ENCODE measurements around the gene PLXNA4. TPM values are rescaled to one million over a fixed set of nuclear protein-coding genes. Genes with fewer than 3 reads are reported as not detected.

PLXNA4 gene
- total RNA-seq, 1 experiment from 2014 or later = not detected

- intact Hi-C loops (cut with micrococcal nuclease) = no loop called here
- Histone ChIP-seq H3K27ac (ENCODE audit: low read depth, low read length) (no peak overlapping the region), H3K36me3 (ENCODE audit: control insufficient read depth in 1 of 2, insufficient read depth in 2 of 2, low read length in 2 of 2) (no peaks in the 10 kb centered on the region), H3K4me3 (replicated peaks in 1 of 2; ENCODE audit: low read depth in 1 of 2, low read length in 2 of 2) (no peak overlapping the region), H3K27me3 (ENCODE audit: insufficient read depth, low read length) (peaks cover 34% of the 10 kb centered on the region), H3K9me3 (ENCODE audit: control insufficient read depth in 1 of 2, insufficient read depth in 1 of 2, low read depth in 1 of 2, low read length in 2 of 2) (no peaks in the 10 kb centered on the region), H3K4me2 (ENCODE audit: low read length) (no peak overlapping the region), H3K79me2 (ENCODE audit: insufficient read depth, low read length) (no peaks in the 10 kb centered on the region), H4K20me1 (ENCODE audit: insufficient read depth) (no peaks in the 10 kb centered on the region), H3K4me1 (ENCODE audit: control insufficient read depth in 1 of 2, insufficient read depth in 2 of 2, low read length in 2 of 2) (no peaks in the 10 kb centered on the region), H2AFZ (ENCODE audit: low read depth, low read length, poor library complexity, severe bottlenecking) (no peak overlapping the region), H3K9me2 (ENCODE audit: insufficient read depth) (no peaks in the 10 kb centered on the region), H3K9ac (ENCODE audit: low read length) (no peak overlapping the region)
- ChIA-PET POLR2A (no interaction called here), RAD21 (ENCODE audit: low non-redundant PET in 1 of 2, low total read pairs in 2 of 2, uncharacterized antibody in 2 of 2, unreplicated experiment in 2 of 2) (no interaction called here), CTCF (no interaction called here)
- no peak for ATAC-seq
- DNase-seq (ENCODE audit: low read depth, low spot score) = no peak
- BruUV-seq (replicated peaks) = no TSS peak
- TF ChIP-seq EZH2phosphoT487 (IDR thresholded peaks at IDR 0.05; ENCODE audit: borderline replicate concordance) = no peak
These were observed 31.4 kb upstream of the PLXNA4 start for GRCh38 chr7:132607656-132608055.

GRCh38 chr7:132604121-132604520, 27.9 kb upstream of the PLXNA4 start:
- H3K27ac ChIP-seq (ENCODE audit: low read depth, low read length) = no peak overlapping the region
- H3K36me3 ChIP-seq (ENCODE audit: control insufficient read depth in 1 of 2, insufficient read depth in 2 of 2, low read length in 2 of 2) = no peaks in the 10 kb centered on the region
- no peaks in the 10 kb centered on the region for H4K20me1 ChIP-seq (ENCODE audit: insufficient read depth)
- ChIA-PET CTCF (no interaction called here), RAD21 (ENCODE audit: low non-redundant PET in 1 of 2, low total read pairs in 2 of 2, uncharacterized antibody in 2 of 2, unreplicated experiment in 2 of 2) (no interaction called here), POLR2A (no interaction called here)
- no peak overlapping the region for H3K4me2 ChIP-seq (ENCODE audit: low read length)
- no peaks in the 10 kb centered on the region for H3K4me1 ChIP-seq (ENCODE audit: control insufficient read depth in 1 of 2, insufficient read depth in 2 of 2, low read length in 2 of 2)
- no peak overlapping the region for H3K4me3 ChIP-seq (replicated peaks in 1 of 2; ENCODE audit: low read depth in 1 of 2, low read length in 2 of 2)
- no peaks in the 10 kb centered on the region for H3K79me2 ChIP-seq (ENCODE audit: insufficient read depth, low read length)
- H3K9me2 ChIP-seq (ENCODE audit: insufficient read depth) = no peaks in the 10 kb centered on the region
- H3K9me3 ChIP-seq (ENCODE audit: control insufficient read depth in 1 of 2, insufficient read depth in 1 of 2, low read depth in 1 of 2, low read length in 2 of 2) = no peaks in the 10 kb centered on the region
- no peak overlapping the region for H3K9ac ChIP-seq (ENCODE audit: low read length)
- no peak overlapping the region for H2AFZ ChIP-seq (ENCODE audit: low read depth, low read length, poor library complexity, severe bottlenecking)
- peaks cover 48% of the 10 kb centered on the region for H3K27me3 ChIP-seq (ENCODE audit: insufficient read depth, low read length)
- DNase-seq (ENCODE audit: low read depth, low spot score) = no peak
- no TSS peak for BruUV-seq (replicated peaks)
- intact Hi-C loops (cut with micrococcal nuclease) = no loop called here
- ATAC-seq = no peak
- TF ChIP-seq REST (IDR thresholded peaks at IDR 0.05; ENCODE audit: low read depth) = no peak
- TF ChIP-seq JUND (IDR thresholded peaks at IDR 0.05) = no peak
- TF ChIP-seq EGR1 (IDR thresholded peaks at IDR 0.05; ENCODE audit: low read depth) = no peak
- no peak for TF ChIP-seq CBX3 (IDR thresholded peaks at IDR 0.05; ENCODE audit: low read depth)
- TF ChIP-seq EZH2 (IDR thresholded peaks at IDR 0.05) = no peak
- no peak for TF ChIP-seq POLR2AphosphoS5 (IDR thresholded peaks at IDR 0.05; ENCODE audit: low read depth, low read length)
- no peak for TF ChIP-seq ZFX (IDR thresholded peaks at IDR 0.05)
- TF ChIP-seq YY1 (IDR thresholded peaks at IDR 0.05; ENCODE audit: extremely low read depth, insufficient replicate concordance, low read depth, low read length) = no peak
- TF ChIP-seq ATF3 (IDR thresholded peaks at IDR 0.05) = no peak
- TF ChIP-seq POLR2A (IDR thresholded peaks at IDR 0.05; ENCODE audit: borderline replicate concordance, extremely low read depth, insufficient read depth, insufficient read length) = no peak
- TF ChIP-seq EZH2phosphoT487 (IDR thresholded peaks at IDR 0.05; ENCODE audit: borderline replicate concordance) = no peak
- TF ChIP-seq SP1 (IDR thresholded peaks at IDR 0.05; ENCODE audit: low read depth) = no peak
- TF ChIP-seq ELF1 (IDR thresholded peaks at IDR 0.05; ENCODE audit: borderline replicate concordance, low read depth) = no peak
- no peak for TF ChIP-seq FOSL1 (IDR thresholded peaks at IDR 0.05; ENCODE audit: low read depth)
- TF ChIP-seq CTCF (IDR thresholded peaks at IDR 0.05 in 2 of 3, conservative IDR thresholded peaks at IDR 0.05 in 1 of 3; ENCODE audit: borderline replicate concordance in 1 of 3, insufficient read depth in 1 of 3, low read depth in 2 of 3, low read length in 2 of 3) = no peak
- no peak for TF ChIP-seq SRF (IDR thresholded peaks at IDR 0.05; ENCODE audit: low read depth)
